Upper lobe of left lung (tissue), 6 donors: ENCODE measurements around the gene MIX23. TPM values are rescaled to one million over a fixed set of nuclear protein-coding genes. Genes with fewer than 3 reads are reported as not detected.

Experiments used
- ATAC-seq, 2 donors: fragments of 200-7000 bp; cut with Tn5 transposase; one replicate each; pipeline ENCODE4 v1.9.1; 2022; ENCODE audit warnings: mild to moderate bottlenecking in 2 of 2, moderate library complexity in 2 of 2; ENCODE audit not compliant: low FRiP score in 2 of 2
- DNase-seq, 2 donors: peaks; one replicate each; pipeline ENCODE4 v3.0.0-alpha.2; 2019 to 2020
- H3K27ac ChIP-seq, 4 donors: fragments of 200-600 bp; sonication (generic); one replicate each; pipeline ENCODE4 v1.5.1; 2016 to 2019
- H3K27me3 ChIP-seq, 4 donors: fragments of 200-600 bp; sonication (generic); one replicate each; pipeline ENCODE4 v1.5.1; 2017 to 2019
- H3K36me3 ChIP-seq, 4 donors: fragments of 200-600 bp; sonication (generic); one replicate each; pipeline ENCODE4 v1.5.1; 2016 to 2019
- H3K4me1 ChIP-seq, 4 donors: fragments of 200-600 bp; sonication (generic); one replicate each; pipeline ENCODE4 v1.5.1; 2018 to 2019
- H3K4me3 ChIP-seq, 4 donors: fragments of 200-600 bp; sonication (generic); one replicate each; pipeline ENCODE4 v1.5.1; 2017 to 2019; ENCODE audit warnings: mild to moderate bottlenecking in 2 of 4, moderate library complexity in 1 of 4
- H3K9me3 ChIP-seq, 4 donors: fragments of 200-600 bp; sonication (generic); one replicate each; pipeline ENCODE4 v1.5.1; 2018 to 2019
- EP300 ChIP-seq, 4 donors: sonication (generic); formaldehyde crosslinking; IDR thresholded peaks; one replicate each; pipeline ENCODE4 v1.5.1; 2017; ENCODE audit warnings: antibody characterized with exemption in 4 of 4, control low read depth in 2 of 4
- POLR2A ChIP-seq, 4 donors: fragments of 450-650 bp; IDR thresholded peaks; one replicate each; pipeline ENCODE4 v1.5.1; 2016 to 2017; ENCODE audit warnings: antibody characterized with exemption in 4 of 4, mild to moderate bottlenecking in 2 of 4
- POLR2AphosphoS5 ChIP-seq, 2 donors: sonication (generic); formaldehyde crosslinking; IDR thresholded peaks; one replicate each; pipeline ENCODE4 v1.5.1; 2017; ENCODE audit warnings: antibody characterized with exemption in 2 of 2
- WGBS, 2 donors: methylation state at CpG; one replicate each; pipeline ENCODE4 v1.1.5; 2017 to 2018; 5-methylcytosine and 5-hydroxymethylcytosine counted together
- total RNA-seq, 6 donors: library from RNA; depleted of rRNA in 4 of 6; stranded (reverse); fragments of >200 nt in 4 of 6; gene quantifications; one replicate each; pipeline versions ENCODE4 v1.1.0 to v1.2.1, GENCODE V29; 2016 to 2021
- TF ChIP-seq, protein P1 (sequence below), 6 experiments: fragments of 450-650 bp in 4 of 6; fragments of 200-600 bp in 2 of 6; sonication (generic) in 2 of 6; IDR thresholded peaks; one replicate each; pipeline ENCODE4 v1.5.1; 2016 to 2019; ENCODE audit warnings: antibody characterized with exemption in 6 of 6
- donor health status: DM: no; HTN: no; CAD: no; lungs with moderate emphysema.
- donor health status: DM: no; HTN: yes; CAD: no; lungs with severe emphysema.

Gene MIX23
- total RNA-seq, 6 donors from 2014 or later: 15.5 to 24.7 (median 18.2) TPM

GRCh38 chr3:122342803-122343202, 40.2 kb downstream of the MIX23 start:
- Histone ChIP-seq H3K36me3 (no peaks in the 10 kb centered on the region), H3K27ac (no peak overlapping the region), H3K27me3 (no peaks in the 10 kb centered on the region), H3K4me1 (no peaks in the 10 kb centered on the region), H3K9me3 (no peaks in the 10 kb centered on the region), H3K4me3 (no peak overlapping the region)
- DNase-seq (no peak), ATAC-seq (no peak)
- TF ChIP-seq, protein P1, sequence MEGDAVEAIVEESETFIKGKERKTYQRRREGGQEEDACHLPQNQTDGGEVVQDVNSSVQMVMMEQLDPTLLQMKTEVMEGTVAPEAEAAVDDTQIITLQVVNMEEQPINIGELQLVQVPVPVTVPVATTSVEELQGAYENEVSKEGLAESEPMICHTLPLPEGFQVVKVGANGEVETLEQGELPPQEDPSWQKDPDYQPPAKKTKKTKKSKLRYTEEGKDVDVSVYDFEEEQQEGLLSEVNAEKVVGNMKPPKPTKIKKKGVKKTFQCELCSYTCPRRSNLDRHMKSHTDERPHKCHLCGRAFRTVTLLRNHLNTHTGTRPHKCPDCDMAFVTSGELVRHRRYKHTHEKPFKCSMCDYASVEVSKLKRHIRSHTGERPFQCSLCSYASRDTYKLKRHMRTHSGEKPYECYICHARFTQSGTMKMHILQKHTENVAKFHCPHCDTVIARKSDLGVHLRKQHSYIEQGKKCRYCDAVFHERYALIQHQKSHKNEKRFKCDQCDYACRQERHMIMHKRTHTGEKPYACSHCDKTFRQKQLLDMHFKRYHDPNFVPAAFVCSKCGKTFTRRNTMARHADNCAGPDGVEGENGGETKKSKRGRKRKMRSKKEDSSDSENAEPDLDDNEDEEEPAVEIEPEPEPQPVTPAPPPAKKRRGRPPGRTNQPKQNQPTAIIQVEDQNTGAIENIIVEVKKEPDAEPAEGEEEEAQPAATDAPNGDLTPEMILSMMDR (IDR thresholded peaks at IDR 0.05): no peak
- no peak for TF ChIP-seq POLR2AphosphoS5 (IDR thresholded peaks at IDR 0.05)
- TF ChIP-seq POLR2A (IDR thresholded peaks at IDR 0.05): no peak
- no peak for TF ChIP-seq EP300 (IDR thresholded peaks at IDR 0.05)
- 91 to 92% methylated on average over 1 of the region's 1 CpG for WGBS, 2 donors

DNA sequence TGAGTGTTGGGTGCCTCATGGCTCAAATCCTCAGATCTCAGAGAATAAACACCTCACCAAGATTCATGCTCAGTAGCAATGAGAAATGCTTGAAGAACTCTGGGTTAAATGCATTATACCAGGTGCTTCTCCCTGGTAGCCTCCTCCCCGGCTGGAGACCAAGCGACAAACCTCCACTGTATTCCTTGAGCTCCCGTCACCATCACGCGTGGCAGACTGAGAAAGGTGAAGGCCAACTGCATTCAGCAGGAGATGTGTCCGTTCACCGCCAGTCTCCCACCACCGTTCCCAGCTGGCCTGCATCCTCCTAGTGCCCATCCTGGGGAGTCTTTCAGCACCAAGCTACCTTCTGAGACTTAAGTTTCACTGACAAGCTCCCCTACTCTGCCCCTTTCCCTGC, 50.5 kb downstream of the MIX23 start:
- H3K9me3 ChIP-seq: no peaks in the 10 kb centered on the region
- ATAC-seq: no peak

DNA sequence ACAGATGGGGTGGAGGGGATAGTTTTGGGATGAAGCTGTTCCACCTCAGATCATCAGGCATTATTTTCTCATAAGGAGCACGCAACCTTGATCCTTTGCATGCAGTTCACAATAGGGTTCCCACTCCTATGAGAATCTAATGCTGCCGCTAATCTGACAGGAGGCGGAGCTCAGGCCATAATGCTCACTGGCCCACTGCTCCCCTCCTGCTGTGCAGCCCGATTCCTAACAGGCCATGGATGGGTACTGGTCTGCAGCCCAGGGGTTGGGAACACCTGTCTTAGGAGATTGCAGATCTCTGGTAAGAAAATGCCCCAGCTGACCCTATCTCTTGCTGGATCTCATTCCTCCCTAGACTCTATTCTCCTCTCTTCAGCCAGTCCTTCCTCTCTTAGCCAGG, 51.1 kb downstream of the MIX23 start:
- WGBS, 2 donors: 72 to 78% methylated on average over 4 of the region's 4 CpGs
- H3K36me3 ChIP-seq: no peaks in the 10 kb centered on the region
- ATAC-seq: no peak
- H3K4me1 ChIP-seq: no peaks in the 10 kb centered on the region
- H3K9me3 ChIP-seq: no peaks in the 10 kb centered on the region
- TF ChIP-seq, protein P1 (IDR thresholded peaks at IDR 0.05): no peak
- TF ChIP-seq EP300 (IDR thresholded peaks at IDR 0.05): no peak
- no peak for TF ChIP-seq POLR2A (IDR thresholded peaks at IDR 0.05)
- no peak for TF ChIP-seq POLR2AphosphoS5 (IDR thresholded peaks at IDR 0.05)
- H3K27ac ChIP-seq: no peak overlapping the region
- DNase-seq: no peak
- H3K27me3 ChIP-seq: no peaks in the 10 kb centered on the region
- H3K4me3 ChIP-seq: no peak overlapping the region

More for the DNA sequence above, 50.5 kb downstream of the MIX23 start:
- H3K27me3 ChIP-seq: no peaks in the 10 kb centered on the region
- no peak for DNase-seq
- H3K4me1 ChIP-seq: no peaks in the 10 kb centered on the region
- TF ChIP-seq POLR2A (IDR thresholded peaks at IDR 0.05) (no peak), EP300 (IDR thresholded peaks at IDR 0.05) (no peak), POLR2AphosphoS5 (IDR thresholded peaks at IDR 0.05) (no peak)
- TF ChIP-seq, protein P1 (IDR thresholded peaks at IDR 0.05): no peak
- H3K36me3 ChIP-seq: peaks cover 0 to 1% (median 0%) of the 10 kb centered on the region in 4 donors
- H3K4me3 ChIP-seq: no peak overlapping the region
- no peak overlapping the region for H3K27ac ChIP-seq
- WGBS, 2 donors: 91 to 92% methylated on average over 8 of the region's 8 CpGs

GRCh38 chr3:122325769-122326168, 57.3 kb downstream of the MIX23 start:
- Histone ChIP-seq H3K4me3 (peak overlapping the region in 1 of 4 donors; percentile 41), H3K4me1 (no peaks in the 10 kb centered on the region), H3K27ac (no peak overlapping the region), H3K9me3 (no peaks in the 10 kb centered on the region), H3K36me3 (no peaks in the 10 kb centered on the region), H3K27me3 (no peaks in the 10 kb centered on the region)
- WGBS, 2 donors: 83 to 89% methylated on average over 3 of the region's 3 CpGs
- TF ChIP-seq EP300 (IDR thresholded peaks at IDR 0.05): no peak
- TF ChIP-seq, protein P1 (IDR thresholded peaks at IDR 0.05): no peak
- TF ChIP-seq POLR2AphosphoS5 (IDR thresholded peaks at IDR 0.05): no peak
- TF ChIP-seq POLR2A (IDR thresholded peaks at IDR 0.05): no peak
- DNase-seq (no peak), ATAC-seq (no peak)

DNA sequence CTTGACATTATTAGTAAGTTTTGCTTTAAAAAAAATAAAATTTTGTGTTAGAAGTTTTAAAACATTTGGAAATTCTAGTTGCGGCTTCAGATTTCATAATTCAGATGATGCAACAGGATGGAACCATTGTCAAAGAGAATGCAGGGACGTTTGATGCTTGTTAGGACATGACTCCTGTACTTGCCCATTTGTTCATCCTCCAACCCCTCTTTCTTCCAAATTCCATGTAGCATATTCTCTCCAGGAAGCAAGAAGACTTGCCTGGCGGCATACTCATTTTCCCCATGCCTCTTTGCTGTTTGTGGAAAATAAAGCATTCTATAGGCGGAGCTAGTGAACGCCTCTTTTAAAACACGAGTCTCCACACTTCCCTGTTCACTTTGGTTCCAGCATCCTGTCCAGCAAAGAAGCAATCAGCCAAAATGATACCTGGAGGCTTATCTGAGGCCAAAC, 58.1 kb downstream of the MIX23 start, which contains the start of gene CSTA:
Gene CSTA (plus strand): TSS at position 378 of the 453 bp plus-strand sequence. CDS start 45 bp downstream, at position 423.
- Histone ChIP-seq H3K4me1 (no peaks in the 10 kb centered on the region), H3K36me3 (no peaks in the 10 kb centered on the region), H3K27me3 (no peaks in the 10 kb centered on the region), H3K4me3 (peak within 1 kb of the TSS in 3 of 4 donors; percentile 15 to 41 (median 33)), H3K27ac (peak within 1 kb of the TSS in 3 of 4 donors; percentile 27 to 56 (median 49)), H3K9me3 (peaks cover 0 to 4% (median 0%) of the 10 kb centered on the region in 4 donors)
- TF ChIP-seq POLR2A (IDR thresholded peaks at IDR 0.05): peak in 1 of 4 donors; percentile 32
- TF ChIP-seq EP300 (IDR thresholded peaks at IDR 0.05): no peak
- DNase-seq (no peak), ATAC-seq (peak in 1 of 2 donors; percentile 55)
- 38 to 45% methylated on average over 6 of the region's 6 CpGs for WGBS, 2 donors
